22Rv1 (cell line): ENCODE data around the gene MIGA1.

ENCODE experiments used
- ZFX ChIP-seq: fragments of 450-650 bp; IDR thresholded peaks from 2 replicates; pipeline ENCODE4 v1.6.1; 2017; ENCODE audit warnings: antibody characterized with exemption, borderline replicate concordance
- TF ChIP-seq, protein P1 (sequence below): fragments of 450-650 bp; IDR thresholded peaks from 2 replicates; pipeline ENCODE4 v1.5.1; 2017; ENCODE audit warnings: mild to moderate bottlenecking

- TF ChIP-seq, protein P1, sequence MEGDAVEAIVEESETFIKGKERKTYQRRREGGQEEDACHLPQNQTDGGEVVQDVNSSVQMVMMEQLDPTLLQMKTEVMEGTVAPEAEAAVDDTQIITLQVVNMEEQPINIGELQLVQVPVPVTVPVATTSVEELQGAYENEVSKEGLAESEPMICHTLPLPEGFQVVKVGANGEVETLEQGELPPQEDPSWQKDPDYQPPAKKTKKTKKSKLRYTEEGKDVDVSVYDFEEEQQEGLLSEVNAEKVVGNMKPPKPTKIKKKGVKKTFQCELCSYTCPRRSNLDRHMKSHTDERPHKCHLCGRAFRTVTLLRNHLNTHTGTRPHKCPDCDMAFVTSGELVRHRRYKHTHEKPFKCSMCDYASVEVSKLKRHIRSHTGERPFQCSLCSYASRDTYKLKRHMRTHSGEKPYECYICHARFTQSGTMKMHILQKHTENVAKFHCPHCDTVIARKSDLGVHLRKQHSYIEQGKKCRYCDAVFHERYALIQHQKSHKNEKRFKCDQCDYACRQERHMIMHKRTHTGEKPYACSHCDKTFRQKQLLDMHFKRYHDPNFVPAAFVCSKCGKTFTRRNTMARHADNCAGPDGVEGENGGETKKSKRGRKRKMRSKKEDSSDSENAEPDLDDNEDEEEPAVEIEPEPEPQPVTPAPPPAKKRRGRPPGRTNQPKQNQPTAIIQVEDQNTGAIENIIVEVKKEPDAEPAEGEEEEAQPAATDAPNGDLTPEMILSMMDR: no peak
- TF ChIP-seq ZFX: no peak
These were observed 79.8 kb downstream of the MIGA1 start for GRCh38 chr1:77859248-77859647.
